AG04449 (cell line): ENCODE data around the gene TUBD1.
"Not testable (repeated sequence)": the region's sequence is repeated elsewhere in the genome, so short reads cannot be mapped to it uniquely, and the experiment has no call there.

Experiments
- CTCF ChIA-PET: fragments of 350-600 bp; formaldehyde crosslinking; extraction: SDS; loops from one replicate; lab custom pipeline; 2021; ENCODE audit warnings: antibody characterized with exemption; lab: Yijun Ruan, JAX
- POLR2A ChIA-PET: fragments of 400-600, 350-600 bp; formaldehyde crosslinking; extraction: SDS; loops from one replicate; lab custom pipeline; 2020; ENCODE audit warnings: antibody characterized with exemption, inconsistent platforms; lab: Yijun Ruan, JAX
- DNase-seq: peaks from one replicate; pipeline ENCODE4 v3.0.0-alpha.2; 2010; ENCODE audit warnings: low read depth, low spot score
- H3K4me3 ChIP-seq: 2 replicates; pipeline ENCODE4 v1.5.1; 2011; ENCODE audit warnings: low read depth, mild to moderate bottlenecking, control low read depth, low read length
- TF ChIP-seq, protein P1 (sequence below): IDR thresholded peaks from one replicate; pipeline ENCODE4 v1.5.1; 2011; ENCODE audit warnings: mild to moderate bottlenecking, moderate library complexity, low read length, control low read depth, inconsistent platforms; ENCODE audit not compliant: insufficient read depth; ENCODE audit errors: missing control alignments

The TUBD1 gene

GRCh38 chr17:59863616-59864015 is 29.1 kb downstream of the TUBD1 start:
- TF ChIP-seq, protein P1, sequence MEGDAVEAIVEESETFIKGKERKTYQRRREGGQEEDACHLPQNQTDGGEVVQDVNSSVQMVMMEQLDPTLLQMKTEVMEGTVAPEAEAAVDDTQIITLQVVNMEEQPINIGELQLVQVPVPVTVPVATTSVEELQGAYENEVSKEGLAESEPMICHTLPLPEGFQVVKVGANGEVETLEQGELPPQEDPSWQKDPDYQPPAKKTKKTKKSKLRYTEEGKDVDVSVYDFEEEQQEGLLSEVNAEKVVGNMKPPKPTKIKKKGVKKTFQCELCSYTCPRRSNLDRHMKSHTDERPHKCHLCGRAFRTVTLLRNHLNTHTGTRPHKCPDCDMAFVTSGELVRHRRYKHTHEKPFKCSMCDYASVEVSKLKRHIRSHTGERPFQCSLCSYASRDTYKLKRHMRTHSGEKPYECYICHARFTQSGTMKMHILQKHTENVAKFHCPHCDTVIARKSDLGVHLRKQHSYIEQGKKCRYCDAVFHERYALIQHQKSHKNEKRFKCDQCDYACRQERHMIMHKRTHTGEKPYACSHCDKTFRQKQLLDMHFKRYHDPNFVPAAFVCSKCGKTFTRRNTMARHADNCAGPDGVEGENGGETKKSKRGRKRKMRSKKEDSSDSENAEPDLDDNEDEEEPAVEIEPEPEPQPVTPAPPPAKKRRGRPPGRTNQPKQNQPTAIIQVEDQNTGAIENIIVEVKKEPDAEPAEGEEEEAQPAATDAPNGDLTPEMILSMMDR, result no peak
- DNase-seq, result no peak
- POLR2A ChIA-PET, result no interaction called here
- H3K4me3 ChIP-seq, result no peak overlapping the region
- CTCF ChIA-PET, result no interaction called here

DNA sequence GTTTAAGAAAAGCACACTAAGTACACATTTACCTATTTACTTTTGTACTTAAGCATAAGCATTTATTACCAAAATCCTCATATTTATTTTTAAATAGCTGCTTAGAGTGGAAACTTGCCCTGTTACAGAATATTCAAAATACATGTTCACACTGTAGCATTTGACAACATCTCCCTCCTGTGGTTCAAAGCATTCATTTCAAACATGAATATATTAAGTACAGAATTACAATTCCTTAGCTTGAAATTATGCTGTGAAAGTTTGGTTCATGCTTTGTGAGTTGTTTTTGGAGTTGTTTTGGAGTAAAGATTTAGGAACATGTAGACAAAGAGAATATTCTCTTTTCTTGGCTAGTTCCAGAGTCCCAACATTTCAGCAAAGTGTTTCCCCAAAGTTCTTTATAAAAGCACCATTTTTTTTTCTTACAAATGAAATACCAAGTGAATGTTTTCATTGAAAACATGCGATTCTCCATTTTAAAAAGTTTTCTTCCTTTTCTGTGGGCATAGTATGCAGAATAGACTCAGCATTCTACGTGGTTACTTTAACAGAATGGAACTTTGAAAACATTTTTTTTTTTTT is 33.2 kb downstream of the TUBD1 start:
- DNase-seq, result no peak

GRCh38 chr17:59858932-59859331 is 33.8 kb downstream of the TUBD1 start:
- H3K4me3 ChIP-seq, result no peak overlapping the region
- CTCF ChIA-PET, result interaction anchor here (0.8 to 2.9 kb wide), 25 partner anchors 11 to 338 kb away, joined by 3 to 22 read pairs (median 5); no protein-coding TSS in a partner anchor
- POLR2A ChIA-PET, result interaction anchor here (0.7 to 2.0 kb wide), 7 partner anchors 10 to 152 kb away, joined by 3 to 9 read pairs (median 5); partner anchors contain the start of genes PTRH2 and VMP1
- TF ChIP-seq, protein P1, result no peak
- no peak for DNase-seq

More for the DNA sequence above, 33.2 kb downstream of the TUBD1 start:
- TF ChIP-seq, protein P1, result peak; percentile 45
- CTCF ChIA-PET, result interaction anchor here (0.8 to 2.9 kb wide), 28 partner anchors 10 to 341 kb away, joined by 3 to 22 read pairs (median 4); no protein-coding TSS in a partner anchor
- no peak overlapping the region for H3K4me3 ChIP-seq
- POLR2A ChIA-PET, result interaction anchor here (0.7 to 2.0 kb wide), 7 partner anchors 18 to 152 kb away, joined by 3 to 7 read pairs (median 3); partner anchors contain the start of genes PTRH2 and VMP1

DNA sequence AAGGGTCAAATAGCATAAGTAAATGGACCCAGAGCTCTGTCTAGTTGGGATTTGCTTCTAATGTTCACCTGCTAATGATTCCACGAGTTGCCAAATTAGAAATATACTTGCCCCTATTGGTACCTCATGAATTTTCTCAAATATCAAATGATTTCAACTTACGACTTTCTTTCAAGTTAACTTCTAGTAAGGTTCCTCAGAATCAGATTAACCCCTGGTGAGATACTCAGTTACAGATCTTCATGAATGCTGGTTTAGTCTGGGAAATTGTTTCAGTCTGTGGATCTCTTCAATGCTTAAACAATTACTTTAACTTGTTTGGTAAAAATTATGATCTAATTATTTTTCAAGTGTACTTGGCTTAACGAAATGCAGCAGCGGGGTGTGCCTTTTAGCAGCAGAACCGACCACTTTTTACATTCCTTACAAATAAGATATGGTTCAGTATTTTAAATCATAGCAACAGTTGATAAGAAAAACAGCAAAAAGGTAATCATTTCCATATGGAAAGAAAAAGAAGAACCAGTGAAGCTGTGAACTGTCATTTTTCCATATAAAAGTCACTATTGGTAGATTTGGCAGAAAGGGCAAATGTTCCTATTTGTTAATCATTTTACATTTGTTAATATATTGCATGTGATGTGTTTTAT is 34.5 kb downstream of the TUBD1 start:
- TF ChIP-seq, protein P1, result no peak
- no peak for DNase-seq
- POLR2A ChIA-PET, result interaction anchor here (0.7 to 2.0 kb wide), 5 partner anchors 11 to 149 kb away, joined by 3 to 9 read pairs (median 6); no protein-coding TSS in a partner anchor
- CTCF ChIA-PET, result interaction anchor here (1.2 to 2.9 kb wide), 14 partner anchors 11 to 337 kb away, joined by 3 to 22 read pairs (median 6); no protein-coding TSS in a partner anchor
- H3K4me3 ChIP-seq, result no peak overlapping the region

DNA sequence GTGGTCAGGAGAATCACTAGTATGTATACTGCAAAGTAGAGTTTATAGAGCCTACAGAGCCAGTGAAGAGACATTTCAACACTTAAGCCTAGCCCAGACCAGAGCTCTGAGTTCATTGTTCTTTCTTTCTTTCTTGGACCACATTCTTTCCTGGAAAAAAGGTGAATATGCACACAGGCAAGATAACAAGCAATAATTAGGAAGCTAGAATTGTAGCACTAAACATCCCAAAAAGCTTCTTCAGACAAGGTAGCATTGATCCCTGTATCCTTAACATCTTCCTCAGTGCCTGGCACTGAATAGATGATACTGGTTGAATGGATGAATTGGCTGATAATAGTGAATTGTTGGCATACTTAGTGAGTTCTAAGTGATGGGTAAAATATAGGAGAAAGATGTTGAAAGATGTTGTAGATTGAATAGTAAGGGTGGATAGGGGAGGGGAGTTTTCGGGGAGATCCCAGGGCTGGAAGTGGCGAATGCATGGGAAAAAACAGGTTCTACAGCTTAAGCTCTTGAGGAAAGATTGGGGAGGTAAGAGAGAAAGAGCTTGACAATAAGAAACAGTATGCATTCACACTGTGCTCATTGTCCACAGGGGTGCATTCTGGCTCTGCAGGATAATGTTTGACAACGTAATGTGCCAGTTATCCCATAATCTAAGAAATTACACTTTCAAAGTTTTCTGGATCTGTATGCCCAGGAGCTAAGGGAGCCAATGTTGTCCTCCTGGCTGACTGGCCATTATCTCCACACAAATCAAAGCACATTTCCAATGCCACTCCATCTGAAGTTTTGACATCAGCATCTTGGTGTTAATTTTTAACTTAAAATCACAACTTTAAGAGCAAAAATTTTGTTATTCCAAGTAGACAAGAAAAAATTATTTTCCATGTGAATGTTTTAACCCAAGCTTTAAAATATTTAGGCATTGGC is 35.6 kb downstream of the TUBD1 start:
- POLR2A ChIA-PET, result interaction anchor here (0.6 to 1.7 kb wide), 3 partner anchors 14 to 103 kb away, joined by 3 to 9 read pairs (median 6); no protein-coding TSS in a partner anchor
- CTCF ChIA-PET, result interaction anchor here (0.5 to 1.4 kb wide), 3 partner anchors 21 to 34 kb away, joined by 3 to 4 read pairs (median 3); no protein-coding TSS in a partner anchor
- no peak for DNase-seq
- TF ChIP-seq, protein P1, result no peak
- H3K4me3 ChIP-seq, result no peak overlapping the region

- POLR2A ChIA-PET, result interaction anchor here (0.6 to 2.6 kb wide), 5 partner anchors 11 to 101 kb away, joined by 3 to 13 read pairs (median 4); no protein-coding TSS in a partner anchor
- CTCF ChIA-PET, result interaction anchor here (1.1 to 1.2 kb wide), 4 partner anchors 11 to 130 kb away, joined by 3 read pairs; no protein-coding TSS in a partner anchor
- not testable (repeated sequence) for H3K4me3 ChIP-seq, DNase-seq
Observed at GRCh38 chr17:59853919-59854729, 38.6 kb downstream of the TUBD1 start.
